Measurements from ENCODE around the gene TIFAB.

The TIFAB gene

DNA sequence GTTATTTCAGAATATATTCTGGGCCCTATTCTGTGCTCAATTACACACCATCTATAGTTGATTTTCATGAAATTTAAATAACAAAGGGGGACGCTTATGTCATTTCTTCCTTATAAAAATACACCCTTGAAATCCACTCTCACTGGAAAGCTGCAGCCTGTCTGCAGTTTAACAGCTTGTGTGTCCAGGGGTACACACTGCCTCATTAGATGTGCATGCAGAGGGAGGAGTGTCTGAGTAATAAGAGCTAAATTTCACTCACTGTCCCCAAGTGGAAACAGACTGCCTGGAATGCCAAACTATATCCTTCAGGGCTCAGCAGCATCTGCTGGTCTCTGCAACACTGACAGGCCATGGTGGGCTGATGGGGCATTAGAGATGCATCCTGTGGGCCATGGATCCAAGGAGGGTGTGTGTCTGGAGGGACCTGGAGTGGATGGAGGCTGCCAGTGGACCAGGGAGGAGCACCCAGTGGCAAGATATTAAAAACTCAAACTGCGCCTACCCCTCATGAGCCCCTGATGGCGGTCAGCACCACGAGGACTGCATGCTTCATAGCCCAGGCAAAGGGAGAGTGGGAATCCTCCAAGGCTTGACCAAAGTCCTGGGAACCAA lies 15.8 kb upstream of the TIFAB start:
- H3F3A ChIP-seq (ENCODE audit: insufficient read depth, low read length): no peaks in the 10 kb centered on the region
- no peak overlapping the region for H3K27ac ChIP-seq (ENCODE audit: low read depth, low read length, poor library complexity, severe bottlenecking)
- peaks cover under 1% of the 10 kb centered on the region for H3K27me3 ChIP-seq (ENCODE audit: insufficient read depth, low read length)
- H3K9me3 ChIP-seq (ENCODE audit: low read length): no peaks in the 10 kb centered on the region
- no peaks in the 10 kb centered on the region for H3K79me2 ChIP-seq (ENCODE audit: insufficient read depth, low read length)
- no peak for TF ChIP-seq EZH2 (IDR thresholded peaks at IDR 0.05; ENCODE audit: borderline replicate concordance, low read length)
- TF ChIP-seq CTCF (IDR thresholded peaks at IDR 0.05; ENCODE audit: low read length): no peak
- H3K4me3 ChIP-seq (ENCODE audit: low read depth, low read length, poor library complexity, severe bottlenecking): no peak overlapping the region
- no peaks in the 10 kb centered on the region for H3K36me3 ChIP-seq (ENCODE audit: insufficient read depth, low read length)
- no peak overlapping the region for H2AFZ ChIP-seq (ENCODE audit: low read length)
- H3K9ac ChIP-seq (ENCODE audit: low read length): no peak overlapping the region
- H3K4me2 ChIP-seq (ENCODE audit: low read length): no peak overlapping the region
- no peaks in the 10 kb centered on the region for H3K4me1 ChIP-seq (ENCODE audit: insufficient read depth, low read length, severe bottlenecking)
- no peaks in the 10 kb centered on the region for H3K9me2 ChIP-seq (ENCODE audit: low read depth, low read length)
- no peaks in the 10 kb centered on the region for H4K20me1 ChIP-seq (ENCODE audit: insufficient read depth, low read length)

DNA sequence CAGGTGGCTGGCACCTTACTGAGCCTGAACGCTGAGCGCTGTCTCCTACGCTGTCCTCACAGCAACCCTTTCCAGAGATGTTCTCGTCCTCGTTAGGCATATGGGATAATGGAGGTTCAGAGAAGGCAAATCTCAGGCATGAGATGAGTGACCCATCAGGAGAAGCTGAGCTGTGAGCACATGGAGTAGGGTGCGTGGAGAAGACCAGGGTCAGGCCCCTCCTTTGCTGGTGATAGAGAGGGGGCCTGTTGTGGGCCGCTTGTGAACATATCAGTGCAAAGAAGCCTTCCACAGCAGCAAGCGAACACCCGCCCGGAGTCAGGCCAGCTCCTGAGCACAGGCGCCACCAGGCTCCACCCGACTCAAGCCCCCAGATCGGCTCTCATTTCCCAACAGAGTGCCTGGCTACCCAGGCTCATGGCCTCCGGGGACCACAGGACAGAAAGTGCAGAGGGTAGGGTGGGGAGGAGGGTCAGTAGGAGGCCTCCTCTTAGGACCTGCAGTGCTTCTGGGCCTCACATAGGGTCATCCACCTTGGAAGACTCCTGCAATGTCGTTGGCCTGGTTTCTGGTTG lies 15.0 kb upstream of the TIFAB start:
- H3K36me3 ChIP-seq (ENCODE audit: insufficient read depth, low read length): no peaks in the 10 kb centered on the region
- no peak overlapping the region for H2AFZ ChIP-seq (ENCODE audit: low read length)
- no peak overlapping the region for H3K4me3 ChIP-seq (ENCODE audit: low read depth, low read length, poor library complexity, severe bottlenecking)
- H3K27me3 ChIP-seq (ENCODE audit: insufficient read depth, low read length): peaks cover 5% of the 10 kb centered on the region
- no peaks in the 10 kb centered on the region for H3F3A ChIP-seq (ENCODE audit: insufficient read depth, low read length)
- no peak overlapping the region for H3K27ac ChIP-seq (ENCODE audit: low read depth, low read length, poor library complexity, severe bottlenecking)
- H3K79me2 ChIP-seq (ENCODE audit: insufficient read depth, low read length): no peaks in the 10 kb centered on the region
- no peak overlapping the region for H3K9ac ChIP-seq (ENCODE audit: low read length)
- TF ChIP-seq CTCF (IDR thresholded peaks at IDR 0.05; ENCODE audit: low read length) (no peak), EZH2 (IDR thresholded peaks at IDR 0.05; ENCODE audit: borderline replicate concordance, low read length) (no peak)
- no peaks in the 10 kb centered on the region for H3K9me3 ChIP-seq (ENCODE audit: low read length)
- H4K20me1 ChIP-seq (ENCODE audit: insufficient read depth, low read length): no peaks in the 10 kb centered on the region
- H3K9me2 ChIP-seq (ENCODE audit: low read depth, low read length): no peaks in the 10 kb centered on the region
- H3K4me2 ChIP-seq (ENCODE audit: low read length): no peak overlapping the region
- H3K4me1 ChIP-seq (ENCODE audit: insufficient read depth, low read length, severe bottlenecking): no peaks in the 10 kb centered on the region

DNA sequence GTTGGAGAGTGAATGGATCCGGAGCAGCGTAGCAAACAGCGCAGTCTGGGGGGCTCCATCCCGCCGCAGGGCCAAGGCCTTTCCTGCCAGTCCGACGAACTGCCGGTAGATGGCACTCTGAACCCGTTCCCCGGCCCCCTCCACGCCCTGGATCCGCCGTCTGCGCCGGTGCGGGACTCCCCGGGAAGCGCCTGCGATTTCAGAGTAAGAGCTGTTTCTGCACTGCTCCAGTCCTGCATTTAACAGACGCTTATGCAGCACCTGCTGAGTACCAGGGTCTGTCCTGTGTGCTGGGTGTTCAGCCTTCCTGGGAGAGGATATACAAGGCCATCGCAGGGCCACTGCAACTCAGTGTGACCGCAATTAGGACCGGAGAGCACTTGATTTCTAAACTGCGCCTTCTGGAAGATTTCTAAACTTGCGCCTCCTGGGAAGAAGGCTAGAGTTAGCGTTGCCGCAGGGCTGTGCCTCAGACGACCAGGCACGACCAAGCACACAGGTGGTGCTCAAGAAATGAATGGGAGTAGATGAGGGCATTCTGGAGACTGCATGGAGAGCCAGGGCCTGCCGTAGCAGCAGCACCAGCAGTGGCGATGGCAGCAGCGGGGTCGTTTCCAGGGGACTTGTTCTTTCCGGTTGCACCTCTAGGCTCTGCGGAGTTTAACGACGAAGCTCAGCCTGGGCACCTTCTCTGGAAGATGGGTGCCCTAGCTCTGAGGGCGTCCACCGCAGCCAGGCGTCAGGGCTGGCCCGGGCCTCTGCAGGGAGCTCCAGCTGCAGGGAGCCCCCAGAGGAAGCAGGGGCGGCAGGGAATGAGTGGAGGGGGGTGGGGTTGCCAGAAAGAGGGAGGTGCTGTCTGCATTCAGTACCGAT lies 14.3 kb upstream of the TIFAB start:
- no peaks in the 10 kb centered on the region for H3K79me2 ChIP-seq (ENCODE audit: insufficient read depth, low read length)
- no peaks in the 10 kb centered on the region for H3K36me3 ChIP-seq (ENCODE audit: insufficient read depth, low read length)
- H3K27me3 ChIP-seq (ENCODE audit: insufficient read depth, low read length): peaks cover 5% of the 10 kb centered on the region
- H2AFZ ChIP-seq (ENCODE audit: low read length): no peak overlapping the region
- no peaks in the 10 kb centered on the region for H3K9me2 ChIP-seq (ENCODE audit: low read depth, low read length)
- no peaks in the 10 kb centered on the region for H3K9me3 ChIP-seq (ENCODE audit: low read length)
- no peak overlapping the region for H3K4me2 ChIP-seq (ENCODE audit: low read length)
- TF ChIP-seq CTCF (IDR thresholded peaks at IDR 0.05; ENCODE audit: low read length) (peak; percentile 70), EZH2 (IDR thresholded peaks at IDR 0.05; ENCODE audit: borderline replicate concordance, low read length) (no peak)
- no peaks in the 10 kb centered on the region for H3F3A ChIP-seq (ENCODE audit: insufficient read depth, low read length)
- H3K4me3 ChIP-seq (ENCODE audit: low read depth, low read length, poor library complexity, severe bottlenecking): no peak overlapping the region
- no peak overlapping the region for H3K9ac ChIP-seq (ENCODE audit: low read length)
- H4K20me1 ChIP-seq (ENCODE audit: insufficient read depth, low read length): no peaks in the 10 kb centered on the region
- H3K4me1 ChIP-seq (ENCODE audit: insufficient read depth, low read length, severe bottlenecking): no peaks in the 10 kb centered on the region
- no peak overlapping the region for H3K27ac ChIP-seq (ENCODE audit: low read depth, low read length, poor library complexity, severe bottlenecking)

Data from OCI-LY1 (cell line).